D341Med (cell line): ENCODE measurements around the gene STAC3.

Source experiments
- DNase-seq: peaks from one replicate; pipeline ENCODE4 v3.0.0; 2012; ENCODE audit warnings: low spot score

Gene STAC3

DNA sequence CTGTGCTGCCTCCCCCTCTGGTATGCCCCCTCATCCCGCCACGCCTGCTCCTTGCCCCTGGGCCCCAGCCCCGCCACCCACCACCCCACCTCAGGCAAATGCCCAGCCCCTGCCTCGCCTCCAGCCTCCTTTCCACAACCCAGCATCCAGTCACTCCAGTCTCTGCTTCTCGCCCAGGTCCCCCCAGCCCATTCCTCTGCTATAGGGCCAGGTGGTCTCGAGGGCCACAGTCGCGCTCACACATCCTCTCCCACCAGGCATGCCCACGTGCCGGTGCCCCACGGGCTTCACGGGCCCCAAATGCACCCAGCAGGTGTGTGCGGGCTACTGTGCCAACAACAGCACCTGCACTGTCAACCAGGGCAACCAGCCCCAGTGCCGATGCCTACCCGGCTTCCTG is 40.5 kb downstream of the STAC3 start:
- no peak for DNase-seq

DNA sequence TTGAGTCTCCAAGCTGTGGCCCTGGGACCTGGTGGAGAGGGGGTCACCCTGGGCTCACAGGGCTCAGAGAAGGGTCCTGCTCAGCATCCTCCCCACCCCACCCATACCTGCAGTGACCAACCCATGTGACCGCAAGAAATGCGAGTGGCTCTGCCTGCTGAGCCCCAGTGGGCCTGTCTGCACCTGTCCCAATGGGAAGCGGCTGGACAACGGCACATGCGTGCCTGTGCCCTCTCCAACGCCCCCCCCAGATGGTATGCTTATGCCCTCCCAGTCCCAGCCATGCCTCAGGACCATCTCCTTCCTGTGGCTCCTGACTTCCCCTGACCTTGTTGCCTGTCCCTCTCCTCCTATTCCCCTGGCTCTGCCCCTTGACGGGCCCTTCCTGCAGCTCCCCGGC is 41.1 kb downstream of the STAC3 start:
- no peak for DNase-seq

DNA sequence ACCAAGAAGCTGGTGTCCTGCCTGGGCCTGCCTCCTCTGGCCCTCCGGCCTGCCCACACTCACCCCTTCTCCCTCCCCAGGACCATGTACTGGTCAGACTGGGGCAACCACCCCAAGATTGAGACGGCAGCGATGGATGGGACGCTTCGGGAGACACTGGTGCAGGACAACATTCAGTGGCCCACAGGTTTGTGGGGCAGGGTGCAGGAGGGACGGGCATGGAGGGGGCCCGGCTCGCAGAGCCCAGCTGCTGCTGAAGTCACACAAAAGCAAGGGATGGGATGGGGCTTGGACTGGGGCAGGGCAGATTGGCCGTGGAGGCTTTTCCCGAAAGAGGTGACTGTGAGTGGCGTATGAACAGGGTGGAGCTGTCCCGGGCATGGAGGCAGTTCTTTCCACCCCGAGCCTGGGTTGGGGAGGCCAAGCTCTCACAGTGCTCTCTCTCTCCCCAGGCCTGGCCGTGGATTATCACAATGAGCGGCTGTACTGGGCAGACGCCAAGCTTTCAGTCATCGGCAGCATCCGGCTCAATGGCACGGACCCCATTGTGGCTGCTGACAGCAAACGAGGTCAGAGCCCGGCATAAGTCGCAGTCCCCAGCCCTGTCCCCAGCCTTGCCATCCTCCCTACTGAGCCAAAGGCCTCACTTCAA is 42.2 kb downstream of the STAC3 start:
- DNase-seq: no peak

DNA sequence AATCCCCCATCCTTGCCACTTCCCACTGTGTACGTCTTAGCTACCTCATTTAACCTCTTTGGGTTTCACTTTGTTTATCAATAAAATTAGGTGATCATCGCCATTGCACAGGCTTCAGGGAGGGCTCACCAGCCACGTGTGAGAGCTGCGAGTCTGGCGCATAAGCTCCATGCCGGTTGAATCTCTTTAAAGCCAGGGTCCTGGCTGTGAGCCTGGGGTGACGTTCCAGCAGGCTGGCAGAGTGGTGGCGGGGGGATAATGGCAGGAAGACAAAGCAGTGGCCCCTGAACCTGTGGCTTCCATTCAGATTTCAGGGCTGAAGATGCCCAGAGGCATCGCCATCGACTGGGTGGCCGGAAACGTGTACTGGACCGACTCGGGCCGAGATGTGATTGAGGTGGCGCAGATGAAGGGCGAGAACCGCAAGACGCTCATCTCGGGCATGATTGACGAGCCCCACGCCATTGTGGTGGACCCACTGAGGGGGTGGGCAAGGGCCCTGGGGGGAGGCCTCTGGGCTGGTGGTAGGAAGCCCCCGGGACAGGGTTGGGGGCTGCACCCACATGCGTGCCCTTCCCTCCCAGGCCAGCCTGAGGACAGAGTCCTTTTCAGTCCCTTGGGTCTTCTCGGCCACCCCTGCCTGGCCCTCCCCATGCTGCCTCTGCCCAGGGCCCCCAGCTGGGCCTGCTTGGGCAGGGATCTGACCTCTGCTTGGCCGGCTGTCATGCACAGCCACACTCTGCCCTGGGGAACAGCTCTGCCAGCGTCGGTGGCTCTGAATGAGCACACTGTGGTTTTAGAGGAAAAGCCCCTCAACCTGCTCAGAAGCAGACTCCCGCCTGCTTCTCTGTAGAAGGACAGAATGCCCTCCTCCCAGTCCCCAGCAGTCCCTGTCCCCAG is 43.0 kb downstream of the STAC3 start:
- peak; percentile 59 for DNase-seq

DNA sequence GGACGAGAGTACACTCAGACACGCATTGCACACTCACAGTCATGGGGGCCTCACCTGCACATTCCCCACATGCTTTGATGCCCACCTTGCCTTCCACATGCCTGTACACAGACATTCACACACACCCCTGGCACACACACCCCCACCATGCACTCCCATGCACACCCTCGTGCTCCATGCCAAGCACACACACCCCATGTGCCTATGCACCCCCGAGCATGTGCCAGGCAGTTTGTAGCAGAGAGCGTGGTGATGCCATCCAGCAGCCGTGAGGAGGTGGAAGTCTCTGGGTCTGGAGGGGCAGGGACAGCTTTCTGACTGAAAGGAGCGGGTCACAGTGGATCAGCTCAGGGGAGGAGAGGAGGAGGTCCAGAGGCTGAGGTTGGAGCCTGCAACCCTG is 45.1 kb downstream of the STAC3 start:
- no peak for DNase-seq

DNA sequence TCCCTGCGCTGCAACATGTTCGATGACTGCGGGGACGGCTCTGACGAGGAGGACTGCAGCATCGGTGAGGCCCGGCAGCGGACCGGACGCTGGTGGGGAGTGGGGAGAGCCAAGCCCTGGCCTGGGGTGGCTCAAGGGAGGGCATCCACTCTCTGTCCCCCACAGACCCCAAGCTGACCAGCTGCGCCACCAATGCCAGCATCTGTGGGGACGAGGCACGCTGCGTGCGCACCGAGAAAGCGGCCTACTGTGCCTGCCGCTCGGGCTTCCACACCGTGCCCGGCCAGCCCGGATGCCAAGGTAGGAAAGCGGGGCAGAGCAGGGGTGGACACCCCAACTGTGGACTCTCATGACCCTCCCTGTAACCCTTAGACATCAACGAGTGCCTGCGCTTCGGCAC is 45.8 kb downstream of the STAC3 start:
- DNase-seq: no peak

DNA sequence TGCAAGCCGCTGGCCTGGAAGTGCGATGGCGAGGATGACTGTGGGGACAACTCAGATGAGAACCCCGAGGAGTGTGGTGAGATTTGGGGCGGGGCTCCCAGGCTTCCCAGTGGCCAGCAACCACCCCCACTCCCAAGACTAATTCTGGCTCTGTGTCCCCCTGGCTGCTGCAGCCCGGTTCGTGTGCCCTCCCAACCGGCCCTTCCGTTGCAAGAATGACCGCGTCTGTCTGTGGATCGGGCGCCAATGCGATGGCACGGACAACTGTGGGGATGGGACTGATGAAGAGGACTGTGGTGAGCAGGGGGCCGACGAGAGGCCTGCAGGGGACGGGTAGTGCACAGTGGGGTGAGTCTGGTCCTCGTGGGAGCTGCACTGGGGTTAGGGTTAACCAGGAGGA is 46.5 kb downstream of the STAC3 start:
- no peak for DNase-seq

DNA sequence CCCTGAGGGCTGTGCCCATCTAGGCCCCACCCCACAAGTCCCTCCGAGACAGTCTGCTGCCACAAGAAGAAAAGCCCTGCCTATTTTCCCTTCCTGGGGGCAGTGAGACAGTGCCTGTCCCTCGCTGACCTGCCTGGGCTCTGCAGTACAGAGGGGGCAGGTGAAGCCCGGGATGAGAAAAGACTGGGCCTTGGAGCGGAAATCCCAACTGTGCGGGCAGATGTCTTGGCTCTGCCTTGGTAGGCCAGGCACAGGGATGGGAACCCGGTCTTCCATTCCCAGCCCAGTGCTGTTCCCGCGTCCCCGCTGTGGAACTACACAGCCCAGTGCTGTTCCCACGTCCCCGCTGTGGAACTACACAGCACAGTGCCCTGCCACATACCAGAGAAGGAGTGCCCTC is 47.2 kb downstream of the STAC3 start:
- DNase-seq: no peak

DNA sequence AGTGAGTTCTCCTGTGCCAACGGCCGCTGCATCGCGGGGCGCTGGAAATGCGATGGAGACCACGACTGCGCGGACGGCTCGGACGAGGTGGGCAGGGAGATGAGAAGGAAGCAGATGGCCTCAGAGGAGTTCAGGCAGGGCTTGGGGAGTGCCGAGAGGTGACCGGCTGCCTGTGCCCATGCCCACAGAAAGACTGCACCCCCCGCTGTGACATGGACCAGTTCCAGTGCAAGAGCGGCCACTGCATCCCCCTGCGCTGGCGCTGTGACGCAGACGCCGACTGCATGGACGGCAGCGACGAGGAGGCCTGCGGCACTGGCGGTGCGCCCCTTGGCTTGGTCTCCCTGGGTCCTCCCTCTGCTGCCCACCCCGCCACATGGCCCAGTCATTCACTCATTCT is 47.8 kb downstream of the STAC3 start:
- no peak for DNase-seq

DNA sequence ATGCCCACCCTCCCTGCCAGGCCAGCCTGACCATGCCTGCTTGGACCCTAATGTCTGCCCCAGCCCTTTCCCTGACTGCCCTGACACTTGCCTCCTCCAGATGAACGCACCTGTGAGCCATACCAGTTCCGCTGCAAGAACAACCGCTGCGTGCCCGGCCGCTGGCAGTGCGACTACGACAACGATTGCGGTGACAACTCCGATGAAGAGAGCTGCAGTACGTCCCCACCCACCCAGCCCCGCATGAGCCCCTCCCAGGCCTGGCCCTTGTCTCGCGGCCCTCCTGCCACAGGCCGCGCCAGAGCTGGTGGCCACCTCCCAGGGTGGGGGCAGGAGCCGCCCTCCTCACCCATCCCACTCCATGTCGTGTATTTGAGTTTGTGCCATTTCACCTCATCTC is 48.7 kb downstream of the STAC3 start:
- no peak for DNase-seq

DNA sequence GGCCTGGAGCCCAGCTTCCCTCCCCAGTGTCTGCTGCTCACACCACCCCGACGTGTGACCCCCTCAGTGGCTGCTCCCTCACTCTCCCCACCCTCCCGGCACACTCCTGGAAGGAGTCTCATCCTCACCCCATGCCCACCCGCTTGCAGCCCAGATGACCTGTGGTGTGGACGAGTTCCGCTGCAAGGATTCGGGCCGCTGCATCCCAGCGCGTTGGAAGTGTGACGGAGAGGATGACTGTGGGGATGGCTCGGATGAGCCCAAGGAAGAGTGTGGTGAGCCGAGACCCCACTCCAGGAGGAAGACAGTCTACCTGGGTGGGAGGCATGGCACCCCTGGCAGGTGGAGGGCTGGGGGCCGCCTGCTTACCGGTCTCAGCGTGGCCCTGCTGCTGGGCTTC is 49.4 kb downstream of the STAC3 start:
- DNase-seq: no peak

DNA sequence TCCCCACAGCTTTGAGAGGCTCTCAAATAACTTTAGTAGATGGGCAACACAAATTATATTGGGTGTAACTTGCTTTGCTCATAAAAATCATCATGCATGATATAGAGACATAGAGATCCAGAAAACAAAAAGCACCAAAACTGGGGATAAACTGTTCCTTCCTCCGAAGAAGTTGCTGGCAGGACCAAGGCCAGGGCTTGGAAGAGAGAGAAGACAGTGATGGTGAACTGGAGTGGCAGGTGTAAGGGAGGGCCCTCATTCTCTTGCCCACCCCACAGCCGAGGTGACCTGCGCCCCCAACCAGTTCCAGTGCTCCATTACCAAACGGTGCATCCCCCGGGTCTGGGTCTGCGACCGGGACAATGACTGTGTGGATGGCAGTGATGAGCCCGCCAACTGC is 49.8 kb downstream of the STAC3 start:
- no peak for DNase-seq

DNA sequence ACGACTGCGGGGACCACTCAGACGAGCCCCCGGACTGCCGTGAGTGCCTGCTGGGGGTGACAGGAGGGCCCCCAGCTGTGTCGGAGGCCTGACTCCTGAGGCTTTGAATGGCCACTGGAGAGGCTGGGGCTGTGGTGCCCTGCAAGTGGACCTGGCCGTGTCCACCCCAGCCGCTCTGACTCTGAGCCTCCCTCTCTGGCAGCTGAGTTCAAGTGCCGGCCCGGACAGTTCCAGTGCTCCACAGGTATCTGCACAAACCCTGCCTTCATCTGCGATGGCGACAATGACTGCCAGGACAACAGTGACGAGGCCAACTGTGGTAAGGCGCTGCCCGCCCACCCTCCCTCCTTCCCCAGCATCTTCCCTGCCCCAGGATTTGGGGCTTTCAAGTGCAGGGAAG is 50.5 kb downstream of the STAC3 start:
- no peak for DNase-seq

DNA sequence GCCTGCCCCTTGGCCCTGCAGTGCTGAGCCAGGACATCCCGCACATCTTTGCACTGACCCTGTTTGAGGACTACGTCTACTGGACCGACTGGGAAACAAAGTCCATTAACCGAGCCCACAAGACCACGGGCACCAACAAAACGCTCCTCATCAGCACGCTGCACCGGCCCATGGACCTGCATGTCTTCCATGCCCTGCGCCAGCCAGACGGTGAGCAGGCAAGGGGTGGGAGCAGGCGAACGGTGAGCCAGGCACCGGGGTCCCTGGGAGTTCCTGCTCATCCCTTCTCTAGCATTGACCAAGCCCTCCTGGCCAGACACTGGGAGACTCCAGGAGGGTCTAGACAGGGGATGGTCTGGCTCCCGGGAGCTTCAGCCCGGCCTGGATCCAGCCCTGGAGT is 51.8 kb downstream of the STAC3 start:
- no peak for DNase-seq

DNA sequence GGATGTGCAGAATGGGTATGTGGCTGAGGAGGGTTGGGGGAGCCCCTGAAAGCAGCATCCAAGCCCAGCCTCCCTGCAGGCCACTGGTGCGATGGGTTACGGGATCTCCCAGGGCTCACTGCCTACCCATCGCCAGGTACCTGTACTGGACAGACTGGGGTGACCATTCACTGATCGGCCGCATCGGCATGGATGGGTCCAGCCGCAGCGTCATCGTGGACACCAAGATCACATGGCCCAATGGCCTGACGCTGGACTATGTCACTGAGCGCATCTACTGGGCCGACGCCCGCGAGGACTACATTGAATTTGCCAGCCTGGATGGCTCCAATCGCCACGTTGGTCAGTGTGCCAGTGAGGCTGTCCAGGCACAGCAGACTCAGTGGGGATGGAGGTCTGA is 52.7 kb downstream of the STAC3 start:
- DNase-seq: no peak

DNA sequence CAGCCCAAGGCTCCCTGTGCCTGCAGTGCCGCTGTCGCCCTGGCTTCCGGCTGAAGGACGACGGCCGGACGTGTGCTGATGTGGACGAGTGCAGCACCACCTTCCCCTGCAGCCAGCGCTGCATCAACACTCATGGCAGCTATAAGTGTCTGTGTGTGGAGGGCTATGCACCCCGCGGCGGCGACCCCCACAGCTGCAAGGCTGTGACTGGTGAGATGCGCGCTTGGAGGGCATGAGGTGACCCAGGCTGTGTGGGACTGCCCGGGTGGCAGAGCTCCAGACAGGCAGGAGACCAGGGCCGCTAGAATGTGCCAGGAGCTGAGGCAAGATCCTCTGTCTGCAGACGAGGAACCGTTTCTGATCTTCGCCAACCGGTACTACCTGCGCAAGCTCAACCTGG is 54.0 kb downstream of the STAC3 start:
- no peak for DNase-seq

DNA sequence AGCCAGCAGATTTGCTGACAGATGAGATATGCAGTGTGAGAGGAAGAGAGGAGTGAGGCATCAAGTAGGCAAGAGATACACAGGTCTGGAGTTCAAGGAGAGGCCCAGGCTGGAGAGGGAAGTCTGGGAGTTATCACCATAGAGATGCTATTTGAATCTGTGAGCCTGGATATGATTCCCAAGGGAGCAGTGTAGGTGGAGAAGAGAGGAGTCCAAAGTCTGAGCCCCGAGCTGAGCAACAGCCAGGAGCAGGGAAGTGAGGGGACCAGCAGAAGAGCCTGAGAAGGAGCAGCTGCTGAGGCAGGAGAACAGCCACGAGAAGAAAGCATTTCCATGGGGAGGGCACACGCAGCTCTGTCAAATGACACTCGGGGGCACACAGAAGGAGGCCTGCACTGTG is 54.5 kb downstream of the STAC3 start:
- no peak for DNase-seq

DNA sequence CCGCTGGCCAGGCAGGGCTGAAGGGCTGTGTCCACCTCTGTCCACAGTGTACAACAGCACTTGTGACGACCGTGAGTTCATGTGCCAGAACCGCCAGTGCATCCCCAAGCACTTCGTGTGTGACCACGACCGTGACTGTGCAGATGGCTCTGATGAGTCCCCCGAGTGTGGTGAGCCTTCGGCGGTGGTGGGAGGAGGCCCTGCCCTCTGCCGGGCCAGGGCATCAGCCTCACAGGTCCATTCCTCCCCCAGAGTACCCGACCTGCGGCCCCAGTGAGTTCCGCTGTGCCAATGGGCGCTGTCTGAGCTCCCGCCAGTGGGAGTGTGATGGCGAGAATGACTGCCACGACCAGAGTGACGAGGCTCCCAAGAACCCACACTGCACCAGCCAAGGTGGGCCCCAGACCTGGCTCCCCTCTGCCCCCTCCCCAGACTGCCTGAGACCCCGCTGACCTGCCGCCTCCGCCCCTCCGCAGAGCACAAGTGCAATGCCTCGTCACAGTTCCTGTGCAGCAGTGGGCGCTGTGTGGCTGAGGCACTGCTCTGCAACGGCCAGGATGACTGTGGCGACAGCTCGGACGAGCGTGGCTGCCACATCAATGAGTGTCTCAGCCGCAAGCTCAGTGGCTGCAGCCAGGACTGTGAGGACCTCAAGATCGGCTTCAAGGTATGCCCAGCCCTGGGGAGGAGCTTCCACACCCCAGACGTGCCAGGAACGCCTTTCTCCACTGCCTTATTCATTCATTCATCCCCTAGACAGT is 55.2 kb downstream of the STAC3 start:
- no peak for DNase-seq

DNA sequence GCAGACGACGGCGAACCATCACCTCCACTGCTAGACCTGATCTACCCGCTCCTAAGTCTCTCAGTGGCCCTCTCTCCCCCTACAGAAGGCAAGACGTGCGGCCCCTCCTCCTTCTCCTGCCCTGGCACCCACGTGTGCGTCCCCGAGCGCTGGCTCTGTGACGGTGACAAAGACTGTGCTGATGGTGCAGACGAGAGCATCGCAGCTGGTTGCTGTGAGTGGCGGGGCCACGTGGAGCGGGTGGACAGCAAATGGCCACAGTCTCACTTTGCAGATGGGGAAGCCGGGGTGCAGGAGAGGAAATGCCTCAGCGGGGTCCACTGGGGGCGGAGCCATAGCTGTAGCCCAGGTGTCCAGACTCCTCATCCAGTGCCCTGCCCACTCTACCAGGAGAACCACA is 55.8 kb downstream of the STAC3 start:
- no peak for DNase-seq

DNA sequence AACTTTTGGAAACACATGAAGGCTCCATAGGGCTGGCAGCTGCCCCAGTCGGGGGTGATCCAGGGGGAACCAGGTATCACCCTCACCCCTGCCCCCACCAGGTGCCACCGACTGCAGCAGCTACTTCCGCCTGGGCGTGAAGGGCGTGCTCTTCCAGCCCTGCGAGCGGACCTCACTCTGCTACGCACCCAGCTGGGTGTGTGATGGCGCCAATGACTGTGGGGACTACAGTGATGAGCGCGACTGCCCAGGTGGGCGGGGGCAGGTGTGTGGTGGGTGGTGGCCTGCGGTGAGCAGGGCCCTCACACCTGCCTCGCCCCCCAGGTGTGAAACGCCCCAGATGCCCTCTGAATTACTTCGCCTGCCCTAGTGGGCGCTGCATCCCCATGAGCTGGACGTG is 56.7 kb downstream of the STAC3 start:
- no peak for DNase-seq

DNA sequence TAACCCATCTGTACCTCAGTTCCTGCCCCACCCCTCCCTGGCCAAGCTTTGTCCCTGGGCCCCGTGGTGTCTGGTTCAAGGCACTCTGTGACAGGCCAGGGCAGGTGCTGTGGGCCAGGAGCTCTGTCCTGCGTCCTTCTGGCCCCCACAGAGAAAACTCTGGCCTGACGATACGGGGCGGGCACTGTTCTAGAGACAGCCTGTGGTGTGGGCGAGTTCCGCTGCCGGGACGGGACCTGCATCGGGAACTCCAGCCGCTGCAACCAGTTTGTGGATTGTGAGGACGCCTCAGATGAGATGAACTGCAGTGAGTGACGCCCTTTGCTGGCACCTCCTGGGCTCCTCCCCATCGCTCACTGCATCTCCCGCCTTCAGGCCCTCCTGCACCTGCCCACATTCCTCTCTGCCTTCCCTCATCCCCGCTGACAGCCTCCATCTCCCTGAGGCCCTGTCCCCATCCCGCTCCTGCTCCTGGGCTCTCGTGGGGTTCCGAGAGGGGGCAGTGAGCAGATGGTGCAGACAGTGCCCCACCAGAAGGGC is 57.2 kb downstream of the STAC3 start:
- DNase-seq: no peak
